ENCODE measurements around the gene NRGN.
"Not testable (repeated sequence)": the region's sequence is repeated elsewhere in the genome, so short reads cannot be mapped to it uniquely, and the experiment has no call there.

Gene NRGN

GRCh38 chr11:124766156-124766555, 26.4 kb downstream of the NRGN start:
- Histone ChIP-seq H3K9ac (no peak overlapping the region), H3K4me1 (peaks cover 6% of the 10 kb centered on the region), H3K36me3 (ENCODE audit: control insufficient read depth, insufficient read depth, low read length) (no peaks in the 10 kb centered on the region), H3K79me2 (no peaks in the 10 kb centered on the region), H3K4me2 (ENCODE audit: low read length) (no peak overlapping the region), H3K27me3 (ENCODE audit: control insufficient read depth, insufficient read depth, low read length) (no peaks in the 10 kb centered on the region), H3K27ac (no peak overlapping the region), H2AFZ (no peak overlapping the region), H3K9me3 (ENCODE audit: control insufficient read depth, low read length) (no peaks in the 10 kb centered on the region), H3K4me3 (ENCODE audit: low read depth, low read length) (no peak overlapping the region)
- no peak for TF ChIP-seq CTCF (IDR thresholded peaks at IDR 0.05)

GRCh38 chr11:124768914-124769313, 29.2 kb downstream of the NRGN start:
- no peak overlapping the region for H3K9ac ChIP-seq
- H3K4me3 ChIP-seq (ENCODE audit: low read depth, low read length), result no peak overlapping the region

GRCh38 chr11:124769806-124770774, 30.3 kb downstream of the NRGN start:
- Histone ChIP-seq H3K9ac (no peak overlapping the region), H3K36me3 (ENCODE audit: control insufficient read depth, insufficient read depth, low read length) (no peaks in the 10 kb centered on the region)

More at GRCh38 chr11:124768914-124769313, 29.2 kb downstream of the NRGN start:
- no peak overlapping the region for H3K4me2 ChIP-seq (ENCODE audit: low read length)
- no peaks in the 10 kb centered on the region for H3K27me3 ChIP-seq (ENCODE audit: control insufficient read depth, insufficient read depth, low read length)
- no peak for TF ChIP-seq CTCF (IDR thresholded peaks at IDR 0.05)
- H2AFZ ChIP-seq, result no peak overlapping the region
- H3K36me3 ChIP-seq (ENCODE audit: control insufficient read depth, insufficient read depth, low read length), result no peaks in the 10 kb centered on the region
- H3K4me1 ChIP-seq, result peaks cover 3% of the 10 kb centered on the region
- no peak overlapping the region for H3K27ac ChIP-seq
- H3K79me2 ChIP-seq, result no peaks in the 10 kb centered on the region
- no peaks in the 10 kb centered on the region for H3K9me3 ChIP-seq (ENCODE audit: control insufficient read depth, low read length)

GRCh38 chr11:124770959-124771358, 31.2 kb downstream of the NRGN start:
- H2AFZ ChIP-seq; H3K27ac ChIP-seq; H3K4me1 ChIP-seq; H3K36me3 ChIP-seq (ENCODE audit: control insufficient read depth, insufficient read depth, low read length); H3K9ac ChIP-seq; H3K4me2 ChIP-seq (ENCODE audit: low read length); H3K9me3 ChIP-seq (ENCODE audit: control insufficient read depth, low read length); H3K4me3 ChIP-seq (ENCODE audit: low read depth, low read length); H3K79me2 ChIP-seq; H3K27me3 ChIP-seq (ENCODE audit: control insufficient read depth, insufficient read depth, low read length): not testable (repeated sequence)

More at GRCh38 chr11:124769806-124770774, 30.3 kb downstream of the NRGN start:
- Histone ChIP-seq H3K27me3 (ENCODE audit: control insufficient read depth, insufficient read depth, low read length) (no peaks in the 10 kb centered on the region), H3K4me2 (ENCODE audit: low read length) (no peak overlapping the region), H3K4me1 (no peaks in the 10 kb centered on the region), H3K27ac (no peak overlapping the region), H3K9me3 (ENCODE audit: control insufficient read depth, low read length) (no peaks in the 10 kb centered on the region), H3K79me2 (no peaks in the 10 kb centered on the region), H2AFZ (no peak overlapping the region), H3K4me3 (ENCODE audit: low read depth, low read length) (no peak overlapping the region)
- TF ChIP-seq CTCF (IDR thresholded peaks at IDR 0.05), result no peak

- no peak overlapping the region for H2AFZ ChIP-seq
- TF ChIP-seq CTCF (IDR thresholded peaks at IDR 0.05), result no peak
- H3K27ac ChIP-seq, result no peak overlapping the region
- H3K4me2 ChIP-seq (ENCODE audit: low read length), result no peak overlapping the region
- H3K27me3 ChIP-seq (ENCODE audit: control insufficient read depth, insufficient read depth, low read length), result no peaks in the 10 kb centered on the region
- H3K9me3 ChIP-seq (ENCODE audit: control insufficient read depth, low read length), result no peaks in the 10 kb centered on the region
- H3K79me2 ChIP-seq, result peaks cover 8% of the 10 kb centered on the region
- no peaks in the 10 kb centered on the region for H3K36me3 ChIP-seq (ENCODE audit: control insufficient read depth, insufficient read depth, low read length)
- H3K4me1 ChIP-seq, result no peaks in the 10 kb centered on the region
- H3K9ac ChIP-seq, result no peak overlapping the region
- H3K4me3 ChIP-seq (ENCODE audit: low read depth, low read length), result no peak overlapping the region
Measured at GRCh38 chr11:124776865-124777645, 37.3 kb downstream of the NRGN start.
